ENCODE measurements around the gene ZBTB38.

The ZBTB38 gene

GRCh38 chr3:141405025-141405424 lies 36.7 kb downstream of the ZBTB38 start:
- peaks cover 30 to 41% (median 35%) of the 10 kb centered on the region in 3 donors for H3K36me3 ChIP-seq
- DNase-seq = no peak
- no peak for TF ChIP-seq CTCF (IDR thresholded peaks at IDR 0.05)
- no peak overlapping the region for H3K4me3 ChIP-seq
- H3K4me1 ChIP-seq = peaks cover 0 to 84% (median 58%) of the 10 kb centered on the region in 4 donors
- no peaks in the 10 kb centered on the region for H3K9me3 ChIP-seq
- intact Hi-C loops (cut with DNase I; ENCODE audit: low total_unique reads) = no loop called here
- H3K27me3 ChIP-seq = no peaks in the 10 kb centered on the region
- peak overlapping the region; percentile 96 to 99 for H3K27ac ChIP-seq

DNA sequence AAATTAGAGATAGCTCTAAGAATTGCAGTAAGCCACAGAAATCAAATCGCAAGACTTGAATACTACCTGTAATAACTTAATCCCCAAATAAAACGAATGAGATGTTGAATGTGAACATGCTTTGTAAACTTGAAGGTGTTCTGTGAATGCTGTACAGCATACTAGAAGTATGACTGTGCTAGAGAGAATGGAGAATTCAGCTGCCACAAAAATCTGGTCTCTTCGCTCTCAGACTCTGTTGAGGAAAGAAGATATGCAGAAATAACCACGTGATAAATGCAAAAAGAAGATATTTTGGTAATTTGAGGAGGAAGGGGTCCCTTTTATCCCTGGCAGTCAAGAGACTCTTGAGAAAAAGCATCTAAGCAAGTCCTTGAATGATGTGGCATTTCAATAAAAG lies 37.3 kb downstream of the ZBTB38 start:
- intact Hi-C loops (cut with DNase I; ENCODE audit: low total_unique reads) = no loop called here
- DNase-seq = no peak
- Histone ChIP-seq H3K36me3 (peaks cover 30 to 41% (median 35%) of the 10 kb centered on the region in 3 donors), H3K9me3 (no peaks in the 10 kb centered on the region), H3K27me3 (no peaks in the 10 kb centered on the region), H3K4me1 (peaks cover 0 to 84% (median 60%) of the 10 kb centered on the region in 4 donors), H3K27ac (peak overlapping the region; percentile 96 to 99), H3K4me3 (no peak overlapping the region)
- no peak for TF ChIP-seq CTCF (IDR thresholded peaks at IDR 0.05)

DNA sequence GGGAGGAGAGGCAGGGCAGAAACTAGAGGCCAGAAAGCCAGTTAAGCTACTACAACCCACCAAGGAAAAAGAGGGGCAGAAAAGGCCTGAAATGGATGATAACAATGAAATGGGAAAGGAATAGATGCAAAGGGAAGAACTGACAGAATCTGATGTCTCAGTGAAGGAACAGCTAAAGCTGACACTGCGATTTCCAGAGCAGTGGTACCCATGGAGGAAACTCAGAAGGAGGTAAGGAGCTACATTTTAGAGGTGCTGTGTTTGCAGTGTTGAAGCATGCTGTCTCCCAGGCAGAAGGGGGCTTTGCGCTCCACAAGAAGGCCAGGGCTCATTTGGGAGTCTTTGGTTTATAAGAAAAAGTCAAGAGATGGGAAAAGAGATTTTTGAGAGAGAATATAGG lies 38.0 kb downstream of the ZBTB38 start:
- Histone ChIP-seq H3K9me3 (no peaks in the 10 kb centered on the region), H3K36me3 (peaks cover 30 to 41% (median 35%) of the 10 kb centered on the region in 3 donors), H3K27ac (peak overlapping the region; percentile 96 to 99), H3K4me3 (no peak overlapping the region), H3K27me3 (no peaks in the 10 kb centered on the region), H3K4me1 (peaks cover 0 to 84% (median 62%) of the 10 kb centered on the region in 4 donors)
- no peak for TF ChIP-seq CTCF (IDR thresholded peaks at IDR 0.05)
- intact Hi-C loops (cut with DNase I; ENCODE audit: low total_unique reads) = no loop called here
- DNase-seq = no peak

DNA sequence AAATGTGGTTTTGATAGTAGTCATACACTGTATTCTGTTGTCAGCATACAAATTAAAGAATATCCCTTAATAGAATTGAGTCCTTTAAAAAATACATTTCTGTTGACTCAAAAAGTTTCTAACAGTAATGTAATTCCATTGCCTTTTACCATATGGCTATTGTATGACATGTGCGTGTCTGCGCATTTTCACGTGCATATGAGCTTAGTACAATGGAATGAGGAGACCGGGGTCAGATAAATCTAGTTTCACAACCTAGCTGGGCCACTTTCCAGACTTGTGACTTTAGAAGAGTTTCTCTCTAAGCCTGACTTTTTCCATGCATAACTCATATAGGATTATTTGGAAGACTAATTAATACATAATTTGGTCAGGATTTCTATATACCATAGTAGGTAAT lies 38.7 kb downstream of the ZBTB38 start:
- Histone ChIP-seq H3K27ac (peak overlapping the region; percentile 96 to 99), H3K27me3 (no peaks in the 10 kb centered on the region), H3K9me3 (no peaks in the 10 kb centered on the region), H3K4me1 (peaks cover 0 to 85% (median 59%) of the 10 kb centered on the region in 4 donors), H3K4me3 (no peak overlapping the region), H3K36me3 (peaks cover 30 to 41% (median 35%) of the 10 kb centered on the region in 3 donors)
- peak in 1 of 2 donors; percentile 61 for DNase-seq
- TF ChIP-seq CTCF (IDR thresholded peaks at IDR 0.05) = no peak
- intact Hi-C loops (cut with DNase I; ENCODE audit: low total_unique reads) = no loop called here

DNA sequence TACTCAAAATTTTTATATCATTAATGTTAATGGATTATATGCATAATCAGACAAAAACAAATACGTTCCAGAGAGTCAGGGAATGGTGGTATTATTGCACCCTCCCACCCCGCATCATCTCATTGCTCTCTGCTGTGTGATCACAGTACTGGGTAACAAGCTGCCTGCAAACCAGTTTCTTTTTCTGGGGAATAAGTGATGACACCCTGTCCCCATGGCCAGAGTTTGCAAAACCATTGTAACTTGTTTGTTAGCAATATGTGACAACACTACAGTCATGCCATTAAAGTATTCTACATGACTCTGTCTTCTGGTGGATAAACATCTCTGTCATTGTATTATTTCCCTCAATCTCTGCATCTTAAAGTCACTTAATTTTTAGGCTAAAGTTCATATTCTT lies 39.5 kb downstream of the ZBTB38 start:
- TF ChIP-seq CTCF (IDR thresholded peaks at IDR 0.05) = no peak
- intact Hi-C loops (cut with DNase I; ENCODE audit: low total_unique reads) = no loop called here

DNA sequence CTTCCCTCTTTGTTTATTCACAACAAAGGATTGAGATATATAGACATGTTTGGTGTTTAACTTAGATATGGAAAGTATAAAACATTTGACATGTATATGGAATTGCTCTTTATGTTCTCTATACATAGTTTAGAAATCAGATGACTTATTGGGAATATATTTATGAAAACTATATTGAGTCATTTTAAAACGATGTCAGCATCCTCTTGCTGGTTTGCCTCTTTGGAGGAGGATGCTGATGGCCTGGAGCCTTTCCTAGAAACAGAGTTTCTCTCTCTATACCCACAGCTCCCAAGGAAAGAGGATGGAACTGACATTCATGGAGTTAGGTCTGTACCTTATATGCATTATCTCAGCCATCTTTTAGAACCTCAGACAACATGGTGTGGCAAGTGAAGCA lies 40.3 kb downstream of the ZBTB38 start:
- TF ChIP-seq CTCF (IDR thresholded peaks at IDR 0.05) = no peak
- H3K4me3 ChIP-seq = no peak overlapping the region
- no peaks in the 10 kb centered on the region for H3K9me3 ChIP-seq
- H3K36me3 ChIP-seq = peaks cover 30 to 41% (median 36%) of the 10 kb centered on the region in 3 donors
- H3K4me1 ChIP-seq = peaks cover 0 to 96% (median 71%) of the 10 kb centered on the region in 4 donors
- no peak for DNase-seq
- H3K27ac ChIP-seq = peak overlapping the region; percentile 96 to 99
- no peaks in the 10 kb centered on the region for H3K27me3 ChIP-seq
- intact Hi-C loops (cut with DNase I; ENCODE audit: low total_unique reads) = no loop called here

More for the DNA sequence above, 39.5 kb downstream of the ZBTB38 start:
- Histone ChIP-seq H3K36me3 (peaks cover 30 to 41% (median 35%) of the 10 kb centered on the region in 3 donors), H3K9me3 (no peaks in the 10 kb centered on the region), H3K4me1 (peaks cover 0 to 91% (median 63%) of the 10 kb centered on the region in 4 donors), H3K4me3 (no peak overlapping the region), H3K27me3 (no peaks in the 10 kb centered on the region), H3K27ac (peak overlapping the region; percentile 96 to 99)
- no peak for DNase-seq
